GM19099 (cell line): Measurements from ENCODE around the gene ANO9.

Experiments used
- POLR2A ChIP-seq: IDR thresholded peaks from 3 replicates; pipeline ENCODE4 v1.6.1; 2011; ENCODE audit warnings: low read depth; ENCODE audit not compliant: insufficient read length; ENCODE audit errors: extremely low read depth

ANO9 gene

GRCh38 chr11:445765-446588 is 4.2 kb upstream of the ANO9 start:
- no peak for TF ChIP-seq POLR2A

GRCh38 chr11:444396-445144 is 2.8 kb upstream of the ANO9 start:
- TF ChIP-seq POLR2A: no peak

- TF ChIP-seq POLR2A: no peak
Measured at GRCh38 chr11:443542-444199, 1.9 kb upstream of the ANO9 start.

- TF ChIP-seq POLR2A: no peak
Measured at GRCh38 chr11:442611-443081, 835 bp upstream of the ANO9 start.

GRCh38 chr11:441043-441417 is 781 bp downstream of the ANO9 start:
- TF ChIP-seq POLR2A: no peak

- TF ChIP-seq POLR2A: no peak
Measured at GRCh38 chr11:440065-441042, 1.5 kb downstream of the ANO9 start.

- TF ChIP-seq POLR2A: no peak
Measured at GRCh38 chr11:439315-440064, 2.3 kb downstream of the ANO9 start.

GRCh38 chr11:438101-438844 is 3.5 kb downstream of the ANO9 start:
- TF ChIP-seq POLR2A: no peak

- TF ChIP-seq POLR2A: no peak
Measured at GRCh38 chr11:437228-437870, 4.5 kb downstream of the ANO9 start.

GRCh38 chr11:434496-434895 is 7.3 kb downstream of the ANO9 start:
- TF ChIP-seq POLR2A: no peak

- no peak for TF ChIP-seq POLR2A
Measured at GRCh38 chr11:433641-434040, 8.2 kb downstream of the ANO9 start.

GRCh38 chr11:433111-433510 is 8.7 kb downstream of the ANO9 start:
- TF ChIP-seq POLR2A: no peak
